Smooth muscle cell (in vitro differentiated cells): ENCODE data around the gene UPF1. TPM values are rescaled to one million over a fixed set of nuclear protein-coding genes. Genes with fewer than 3 reads are reported as not detected.

Source experiments
- DNase-seq: peaks from one replicate; lab custom pipeline; 2025; ENCODE audit not compliant: unreplicated experiment; lab: John Stamatoyannopoulos, UW
- H2AFZ ChIP-seq: fragments of 200-600 bp; sonication (generic); 2 replicates; pipeline ENCODE4 v1.6.0; 2016; ENCODE audit warnings: antibody characterized with exemption, low read depth, mild to moderate bottlenecking
- H3F3A ChIP-seq: fragments of 200-600 bp; sonication (generic); 2 replicates; pipeline ENCODE4 v1.6.0; 2017; ENCODE audit warnings: antibody characterized with exemption, low read depth
- H3K27ac ChIP-seq: fragments of 200-600 bp; sonication (generic); 2 replicates; pipeline ENCODE4 v1.5.1; 2016; ENCODE audit warnings: low read depth, mild to moderate bottlenecking
- H3K27me3 ChIP-seq: fragments of 200-600 bp; sonication (generic); 2 replicates; pipeline ENCODE4 v1.6.1; 2016; ENCODE audit warnings: low read depth, mild to moderate bottlenecking
- H3K36me3 ChIP-seq: fragments of 200-600 bp; sonication (generic); 2 replicates; pipeline ENCODE4 v1.5.1; 2016; ENCODE audit warnings: low read depth
- H3K4me1 ChIP-seq: fragments of 200-600 bp; sonication (generic); 2 replicates; pipeline ENCODE4 v1.5.1; 2016; ENCODE audit warnings: low read depth
- H3K4me2 ChIP-seq: fragments of 200-600 bp; sonication (generic); 2 replicates; pipeline ENCODE4 v1.6.0; 2016; ENCODE audit warnings: mild to moderate bottlenecking
- H3K4me3 ChIP-seq: fragments of 200-600 bp; sonication (generic); 2 replicates; pipeline ENCODE4 v1.5.1; 2016; ENCODE audit warnings: mild to moderate bottlenecking
- H3K79me2 ChIP-seq: fragments of 200-600 bp; sonication (generic); 2 replicates; pipeline ENCODE4 v1.6.0; 2016; ENCODE audit warnings: low read depth, mild to moderate bottlenecking
- H3K9ac ChIP-seq: fragments of 200-600 bp; sonication (generic); 2 replicates; pipeline ENCODE4 v1.6.0; 2016; ENCODE audit warnings: low read depth
- H3K9me3 ChIP-seq: fragments of 200-600 bp; sonication (generic); replicated peaks from 2 replicates; pipeline ENCODE4 v1.5.1; 2016; ENCODE audit warnings: low read depth
- H4K20me1 ChIP-seq: fragments of 200-600 bp; sonication (generic); 2 replicates; pipeline ENCODE4 v1.6.0; 2016; ENCODE audit warnings: low read depth
- WGBS: methylation state at CpG from one replicate; pipeline ENCODE4 v1.1.7; 2016; ENCODE audit warnings: low lambda C conversion rate; 5-methylcytosine and 5-hydroxymethylcytosine counted together
- polyA plus RNA-seq: library from polyadenylated mRNA; unstranded; fragments of >200 nt; fragmentation: Nextera tagmentation; extraction: Ambion mirVana; gene quantifications from 2 replicates; pipeline ENCODE4 v1.2.1, GENCODE V29; 2016
- total RNA-seq: library from RNA; depleted of rRNA; stranded (reverse); fragments of >200 nt; gene quantifications from 2 replicates; pipeline ENCODE4 v1.2.3, GENCODE V29; 2014
- TF ChIP-seq, protein P1 (sequence below): fragments of 200-600 bp; sonication (generic); IDR thresholded peaks from 2 replicates; pipeline ENCODE4 v1.5.1; 2017; ENCODE audit warnings: borderline replicate concordance, mild to moderate bottlenecking, antibody characterized with exemption; ENCODE audit not compliant: insufficient read depth, poor library complexity, severe bottlenecking

Gene UPF1
- total and polyA plus RNA-seq, 2 experiments from 2014 or later: 30.3 to 37.8 TPM

DNA sequence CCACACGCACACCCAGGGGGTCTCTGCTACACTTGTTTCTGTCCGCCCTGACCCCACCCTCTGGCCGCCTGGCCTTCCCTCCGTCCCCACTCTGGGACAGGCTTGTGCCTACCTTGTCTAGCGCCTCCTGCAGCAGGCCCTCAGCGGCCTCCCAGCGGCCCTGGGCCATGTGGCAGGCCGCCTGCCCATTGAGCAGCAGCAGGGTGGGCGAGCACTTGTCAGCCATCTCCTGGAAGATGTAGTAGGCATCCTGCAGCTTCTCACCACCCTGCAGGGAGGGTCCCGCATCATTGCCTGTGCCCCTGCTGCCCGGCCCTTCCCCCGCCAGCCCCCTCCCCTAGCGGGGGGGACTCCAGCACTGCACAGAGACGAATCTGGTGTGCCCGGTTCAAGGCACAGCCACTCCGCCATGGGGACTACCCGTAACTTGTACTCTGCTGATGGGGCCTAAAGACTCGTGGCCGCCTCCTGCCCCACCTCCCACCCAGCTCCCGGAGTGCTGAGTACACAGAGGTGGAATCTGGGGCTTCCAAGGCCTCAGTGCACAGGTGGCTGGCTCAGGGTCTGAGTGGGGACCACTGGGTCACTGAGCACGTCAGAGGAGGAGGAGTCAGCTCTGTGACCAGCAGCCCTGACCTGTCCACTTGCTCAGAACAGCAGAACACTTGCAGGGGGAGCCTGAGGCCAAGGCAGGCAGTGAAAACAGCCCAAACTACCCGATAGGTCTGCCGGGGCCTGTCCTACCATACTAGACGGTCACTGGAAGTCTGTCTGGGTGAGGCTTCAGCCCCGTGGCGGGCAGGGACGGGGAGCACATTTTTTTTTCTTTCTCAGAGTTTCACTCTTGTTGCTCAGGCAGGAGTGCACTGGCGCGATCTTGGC lies 71.6 kb downstream of the UPF1 start:
- Histone ChIP-seq H4K20me1 (peaks cover 51% of the 10 kb centered on the region), H3F3A (no peaks in the 10 kb centered on the region), H3K79me2 (no peaks in the 10 kb centered on the region), H3K27ac (no peak overlapping the region), H2AFZ (no peak overlapping the region), H3K4me2 (no peak overlapping the region), H3K9me3 (no peaks in the 10 kb centered on the region), H3K9ac (no peak overlapping the region), H3K27me3 (no peaks in the 10 kb centered on the region), H3K36me3 (no peaks in the 10 kb centered on the region), H3K4me3 (no peak overlapping the region), H3K4me1 (no peaks in the 10 kb centered on the region)
- WGBS: 94% methylated on average over 27 of the region's 29 CpGs
- TF ChIP-seq, protein P1, sequence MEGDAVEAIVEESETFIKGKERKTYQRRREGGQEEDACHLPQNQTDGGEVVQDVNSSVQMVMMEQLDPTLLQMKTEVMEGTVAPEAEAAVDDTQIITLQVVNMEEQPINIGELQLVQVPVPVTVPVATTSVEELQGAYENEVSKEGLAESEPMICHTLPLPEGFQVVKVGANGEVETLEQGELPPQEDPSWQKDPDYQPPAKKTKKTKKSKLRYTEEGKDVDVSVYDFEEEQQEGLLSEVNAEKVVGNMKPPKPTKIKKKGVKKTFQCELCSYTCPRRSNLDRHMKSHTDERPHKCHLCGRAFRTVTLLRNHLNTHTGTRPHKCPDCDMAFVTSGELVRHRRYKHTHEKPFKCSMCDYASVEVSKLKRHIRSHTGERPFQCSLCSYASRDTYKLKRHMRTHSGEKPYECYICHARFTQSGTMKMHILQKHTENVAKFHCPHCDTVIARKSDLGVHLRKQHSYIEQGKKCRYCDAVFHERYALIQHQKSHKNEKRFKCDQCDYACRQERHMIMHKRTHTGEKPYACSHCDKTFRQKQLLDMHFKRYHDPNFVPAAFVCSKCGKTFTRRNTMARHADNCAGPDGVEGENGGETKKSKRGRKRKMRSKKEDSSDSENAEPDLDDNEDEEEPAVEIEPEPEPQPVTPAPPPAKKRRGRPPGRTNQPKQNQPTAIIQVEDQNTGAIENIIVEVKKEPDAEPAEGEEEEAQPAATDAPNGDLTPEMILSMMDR: no peak
- no peak for DNase-seq

DNA sequence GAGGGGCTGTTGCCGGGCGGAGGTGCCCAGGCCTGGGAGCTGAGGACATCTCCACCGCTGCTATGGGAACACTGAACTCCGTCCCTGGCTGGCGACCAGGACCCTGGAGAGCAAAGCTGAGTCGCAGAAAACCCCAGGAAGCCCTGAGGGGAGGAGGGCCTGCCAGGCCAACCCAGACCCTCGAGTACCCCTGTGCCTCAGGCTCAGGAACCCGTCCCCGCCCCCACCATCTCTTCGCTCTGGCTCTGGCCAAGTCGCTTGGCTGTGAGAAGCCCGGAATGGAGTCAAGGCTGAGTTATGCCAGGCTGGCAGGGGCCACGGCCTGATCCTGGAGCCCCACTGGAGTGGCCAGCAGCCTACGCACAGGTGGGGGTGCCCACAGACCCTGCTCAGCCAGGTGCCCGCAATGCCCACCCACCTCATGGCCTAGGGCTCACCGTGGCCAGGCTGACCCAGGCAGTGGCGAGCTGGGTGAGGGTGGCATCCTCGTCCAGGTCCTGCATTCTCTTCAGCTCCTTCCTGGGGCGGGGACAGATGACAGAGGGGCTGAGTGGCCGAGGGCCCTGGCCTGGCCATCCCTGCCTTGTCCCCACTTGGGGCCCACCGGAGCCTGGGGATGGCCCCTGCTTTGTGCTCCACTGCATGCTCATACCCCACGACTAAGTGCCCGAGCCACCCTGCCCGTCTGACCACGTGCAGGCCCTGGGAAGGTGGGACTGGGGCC lies 72.7 kb downstream of the UPF1 start:
- Histone ChIP-seq H3K79me2 (no peaks in the 10 kb centered on the region), H3K27ac (no peak overlapping the region), H3K4me3 (no peak overlapping the region), H4K20me1 (peaks cover 52% of the 10 kb centered on the region), H3K9me3 (no peaks in the 10 kb centered on the region), H3F3A (no peaks in the 10 kb centered on the region), H3K36me3 (no peaks in the 10 kb centered on the region), H2AFZ (no peak overlapping the region), H3K9ac (no peak overlapping the region), H3K4me1 (no peaks in the 10 kb centered on the region), H3K27me3 (no peaks in the 10 kb centered on the region), H3K4me2 (no peak overlapping the region)
- no peak for DNase-seq
- TF ChIP-seq, protein P1: no peak
- 99% methylated on average over 25 of the region's 25 CpGs for WGBS

- Histone ChIP-seq H2AFZ (no peak overlapping the region), H3K36me3 (no peaks in the 10 kb centered on the region), H3K9me3 (no peaks in the 10 kb centered on the region), H4K20me1 (peaks cover 53% of the 10 kb centered on the region), H3K9ac (no peak overlapping the region), H3K79me2 (no peaks in the 10 kb centered on the region), H3K27me3 (no peaks in the 10 kb centered on the region), H3K4me2 (no peak overlapping the region), H3F3A (no peaks in the 10 kb centered on the region), H3K4me3 (no peak overlapping the region), H3K27ac (no peak overlapping the region), H3K4me1 (no peaks in the 10 kb centered on the region)
- no peak for DNase-seq
- WGBS: 98% methylated on average over 8 of the region's 8 CpGs
- TF ChIP-seq, protein P1: no peak
These were observed 73.3 kb downstream of the UPF1 start for GRCh38 chr19:18905058-18905456.
